Measurements from ENCODE around the gene MOCS3.

MOCS3 gene, protein sequence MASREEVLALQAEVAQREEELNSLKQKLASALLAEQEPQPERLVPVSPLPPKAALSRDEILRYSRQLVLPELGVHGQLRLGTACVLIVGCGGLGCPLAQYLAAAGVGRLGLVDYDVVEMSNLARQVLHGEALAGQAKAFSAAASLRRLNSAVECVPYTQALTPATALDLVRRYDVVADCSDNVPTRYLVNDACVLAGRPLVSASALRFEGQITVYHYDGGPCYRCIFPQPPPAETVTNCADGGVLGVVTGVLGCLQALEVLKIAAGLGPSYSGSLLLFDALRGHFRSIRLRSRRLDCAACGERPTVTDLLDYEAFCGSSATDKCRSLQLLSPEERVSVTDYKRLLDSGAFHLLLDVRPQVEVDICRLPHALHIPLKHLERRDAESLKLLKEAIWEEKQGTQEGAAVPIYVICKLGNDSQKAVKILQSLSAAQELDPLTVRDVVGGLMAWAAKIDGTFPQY

DNA sequence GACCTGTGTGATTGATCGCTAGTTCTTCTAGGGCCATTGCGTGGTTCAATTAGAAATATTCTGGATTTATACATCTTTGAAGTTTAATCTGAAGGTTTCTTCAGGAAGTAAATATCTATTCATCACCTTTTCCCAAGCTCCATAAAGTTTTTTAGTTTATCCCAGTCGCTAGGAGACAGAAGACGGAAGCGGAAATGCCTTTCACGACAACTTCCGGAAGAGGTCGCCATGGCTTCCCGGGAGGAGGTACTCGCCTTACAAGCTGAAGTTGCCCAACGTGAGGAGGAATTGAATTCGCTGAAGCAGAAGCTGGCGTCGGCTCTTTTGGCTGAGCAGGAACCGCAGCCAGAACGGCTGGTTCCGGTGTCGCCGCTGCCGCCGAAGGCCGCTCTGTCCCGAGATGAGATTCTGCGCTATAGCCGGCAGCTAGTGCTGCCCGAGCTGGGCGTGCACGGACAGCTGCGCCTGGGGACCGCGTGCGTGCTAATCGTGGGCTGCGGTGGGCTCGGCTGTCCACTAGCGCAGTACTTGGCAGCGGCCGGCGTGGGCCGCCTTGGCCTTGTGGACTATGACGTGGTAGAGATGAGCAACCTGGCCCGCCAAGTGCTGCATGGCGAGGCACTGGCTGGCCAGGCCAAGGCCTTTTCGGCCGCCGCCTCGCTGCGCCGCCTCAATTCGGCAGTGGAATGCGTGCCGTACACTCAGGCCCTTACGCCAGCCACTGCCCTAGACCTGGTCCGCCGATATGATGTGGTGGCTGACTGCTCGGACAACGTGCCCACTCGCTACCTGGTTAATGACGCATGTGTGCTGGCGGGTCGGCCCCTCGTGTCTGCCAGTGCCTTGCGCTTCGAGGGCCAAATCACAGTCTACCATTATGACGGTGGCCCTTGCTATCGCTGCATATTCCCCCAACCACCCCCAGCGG, at the start of gene MOCS3:
MOCS3 (plus strand) TSS at position 204 of the 928 bp plus-strand sequence; CDS start at position 229, 25 bp downstream.
- in situ Hi-C loops (cut with MboI; ENCODE audit: low sequenced_read_pairs): no loop called here

DNA sequence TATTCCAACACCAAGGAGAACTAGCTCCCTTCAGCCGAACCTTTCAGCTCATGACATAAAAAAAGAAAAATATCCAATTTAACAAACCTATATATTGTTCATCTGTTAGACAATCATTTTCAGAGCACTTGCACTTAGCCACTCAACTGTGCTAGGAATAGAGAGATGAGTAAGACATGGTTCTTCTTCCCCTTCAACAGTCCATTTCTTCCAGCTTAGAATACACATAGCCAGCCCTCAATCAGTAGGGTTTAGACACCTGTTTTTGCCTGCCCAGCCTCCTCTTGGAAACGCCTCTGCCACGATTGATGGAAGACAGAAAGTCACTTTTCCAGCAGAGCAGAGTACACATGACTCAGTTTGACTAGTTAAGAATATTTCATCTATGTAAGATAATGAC, 49.2 kb upstream of the MOCS3 start:
- in situ Hi-C loops (cut with MboI; ENCODE audit: low sequenced_read_pairs): no loop called here

DNA sequence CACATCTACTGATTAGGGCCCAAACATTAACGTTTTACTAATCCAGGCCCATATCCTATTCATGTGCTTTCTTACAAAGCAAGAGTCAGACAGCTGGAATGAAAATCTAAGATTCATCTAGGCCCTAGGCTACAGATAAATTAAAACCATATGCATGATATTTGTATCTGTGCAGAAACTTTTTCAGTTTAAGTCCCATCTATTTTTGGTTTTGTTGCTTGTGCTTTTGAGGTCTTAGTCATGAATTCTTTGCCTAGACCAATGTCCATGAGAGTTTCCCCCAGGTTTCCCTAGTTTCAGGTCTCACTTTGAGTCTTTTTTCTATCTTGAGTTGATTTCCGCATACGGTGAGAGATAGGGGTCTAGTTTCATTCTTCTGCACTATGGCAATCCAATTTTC, 47.6 kb upstream of the MOCS3 start:
- in situ Hi-C loops (cut with MboI; ENCODE audit: low sequenced_read_pairs): no loop called here

DNA sequence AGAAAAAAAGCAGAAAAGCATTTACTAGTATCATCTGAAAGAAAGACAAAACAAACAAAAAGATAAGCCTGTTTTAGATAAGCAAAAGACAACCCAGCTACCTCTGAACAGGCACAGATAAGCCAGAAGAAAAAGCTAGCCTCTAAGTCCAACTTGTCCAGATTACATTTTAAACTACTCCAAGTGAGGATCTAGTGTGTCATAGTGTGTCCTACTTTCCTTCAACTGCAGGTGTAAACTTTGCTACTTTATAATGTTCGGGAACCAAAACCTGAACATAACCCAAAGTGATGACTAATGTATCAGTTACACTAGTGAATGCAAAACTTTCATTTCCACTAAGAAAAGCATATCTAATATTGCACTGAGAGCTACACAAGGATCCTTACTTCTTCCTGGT, 46.9 kb upstream of the MOCS3 start:
- in situ Hi-C loops (cut with MboI; ENCODE audit: low sequenced_read_pairs): no loop called here

DNA sequence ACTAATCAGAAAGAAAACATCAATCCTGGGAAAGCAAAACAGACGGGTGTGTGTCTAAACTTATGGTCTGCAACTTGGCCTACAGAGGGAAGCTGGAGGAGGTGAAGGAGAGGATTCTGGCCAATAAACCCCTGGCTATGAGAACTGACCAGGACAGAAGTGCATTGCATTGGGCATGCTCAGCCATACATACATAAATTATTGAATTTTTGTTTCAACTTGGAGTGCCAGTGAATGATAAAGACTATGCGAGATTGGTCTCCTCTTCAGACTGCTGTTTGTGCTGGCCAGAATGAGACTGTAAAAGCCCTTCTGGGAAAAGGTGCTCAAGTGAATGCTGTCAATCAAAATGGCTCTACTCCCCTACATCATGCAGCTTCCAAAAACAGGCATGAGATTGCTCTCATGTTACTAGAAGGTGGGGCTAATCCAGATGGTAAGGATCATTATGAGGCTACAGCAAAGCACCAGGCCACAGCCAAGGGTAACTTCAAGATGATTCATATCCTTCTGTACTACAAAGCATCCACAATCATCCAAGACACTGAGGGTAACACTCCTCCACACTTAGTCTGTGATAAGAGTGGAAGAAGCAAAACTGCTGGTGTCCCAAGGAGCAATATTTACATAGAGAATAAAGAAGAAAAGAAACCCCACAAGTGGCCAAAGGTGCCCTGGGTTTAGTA, 44.8 kb upstream of the MOCS3 start:
- in situ Hi-C loops (cut with MboI; ENCODE audit: low sequenced_read_pairs): no loop called here

DNA sequence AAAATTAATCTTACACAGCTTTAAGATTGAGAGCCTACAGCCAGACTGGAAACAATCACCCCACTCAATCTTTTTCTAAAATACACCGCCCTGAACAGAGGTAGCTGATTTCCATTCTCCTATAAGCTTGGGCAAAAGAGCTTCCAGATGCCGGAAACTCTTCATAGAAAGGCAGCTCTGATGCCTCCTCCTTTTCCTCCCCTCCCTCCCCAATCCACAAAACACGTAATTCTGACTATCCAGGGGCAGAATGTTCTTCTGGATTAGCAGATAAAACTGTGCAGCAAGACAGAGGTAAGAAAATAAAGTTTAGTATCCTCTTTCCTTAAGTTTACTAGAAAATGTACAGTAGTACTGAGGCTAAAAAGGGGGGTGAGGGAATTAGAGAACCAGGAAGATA, 43.2 kb upstream of the MOCS3 start:
- in situ Hi-C loops (cut with MboI; ENCODE audit: low sequenced_read_pairs): no loop called here

DNA sequence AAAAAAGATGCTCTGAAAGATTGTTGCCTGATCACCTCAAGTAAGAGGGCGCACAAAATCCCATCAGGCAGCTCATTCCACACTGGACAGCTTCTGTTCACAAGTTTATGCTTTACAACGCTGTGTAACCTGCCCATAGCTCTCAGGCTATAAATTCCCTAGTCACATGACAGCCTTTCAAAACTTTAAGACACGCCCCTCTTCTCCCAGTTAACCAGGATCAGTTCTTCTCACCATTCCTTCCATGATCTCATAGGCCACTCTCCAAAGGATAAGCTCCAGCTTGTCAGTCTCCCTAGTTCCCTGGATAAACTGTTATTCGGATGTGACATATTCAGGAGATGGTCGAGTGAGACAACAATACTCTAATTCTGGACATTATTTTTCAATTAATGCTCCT, 42.4 kb upstream of the MOCS3 start:
- in situ Hi-C loops (cut with MboI; ENCODE audit: low sequenced_read_pairs): no loop called here

DNA sequence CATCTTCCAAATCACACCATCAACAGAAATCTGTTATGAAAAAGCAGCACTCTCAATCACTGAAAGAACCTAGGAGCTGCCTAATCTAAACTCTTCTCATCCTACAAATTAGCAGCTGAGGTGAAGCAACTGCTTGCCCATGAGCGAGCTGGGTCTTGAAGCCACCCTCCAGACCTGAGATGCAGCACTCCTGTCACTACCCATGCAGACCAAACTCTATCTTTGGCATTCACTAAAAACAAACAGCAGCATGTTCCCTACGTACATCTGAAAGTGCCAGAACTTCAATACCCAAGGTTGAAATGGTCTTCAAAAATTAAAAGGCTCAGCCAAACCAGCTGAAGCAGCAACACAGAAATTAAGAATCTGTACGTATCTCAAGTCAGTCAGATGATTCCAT, 41.7 kb upstream of the MOCS3 start:
- in situ Hi-C loops (cut with MboI; ENCODE audit: low sequenced_read_pairs): no loop called here

DNA sequence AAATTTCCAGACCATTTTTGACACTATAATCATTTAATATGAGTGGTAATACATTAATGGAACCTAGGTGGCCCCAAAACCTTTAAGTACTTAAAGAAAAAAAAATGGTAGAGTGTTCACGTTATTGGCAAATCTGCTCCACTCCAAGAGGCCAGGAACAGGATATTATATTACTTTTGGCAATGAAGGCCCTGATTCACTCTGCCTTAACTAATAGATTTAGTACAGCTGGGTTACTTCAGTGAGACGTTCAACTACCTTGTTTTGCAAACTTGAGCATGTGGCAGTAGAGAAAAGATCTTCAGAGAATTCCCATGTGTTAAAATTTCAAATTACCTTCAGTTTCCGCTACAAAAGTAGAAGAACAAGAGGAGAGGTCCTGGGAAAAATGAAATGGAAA, 40.2 kb upstream of the MOCS3 start:
- in situ Hi-C loops (cut with MboI; ENCODE audit: low sequenced_read_pairs): no loop called here

DNA sequence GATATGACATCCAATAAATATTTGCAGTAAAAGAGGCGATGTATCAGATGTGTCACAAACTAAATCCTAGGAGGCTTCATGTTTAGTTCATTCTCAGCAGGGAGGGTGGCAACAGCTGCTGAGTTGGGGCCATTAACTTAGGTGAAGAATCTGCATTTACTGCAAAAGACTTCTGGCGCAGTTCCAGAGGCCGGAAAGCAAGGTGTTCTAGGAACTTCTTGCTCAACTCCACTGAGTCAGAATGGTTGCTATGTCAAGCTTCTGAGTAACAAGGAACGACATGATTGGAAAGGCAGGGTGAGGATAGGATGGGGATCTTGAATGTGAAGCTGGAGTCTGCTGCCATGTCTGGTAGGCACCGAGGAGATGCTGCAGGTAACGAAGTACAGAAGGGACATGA, 39.1 kb upstream of the MOCS3 start:
- in situ Hi-C loops (cut with MboI; ENCODE audit: low sequenced_read_pairs): no loop called here

DNA sequence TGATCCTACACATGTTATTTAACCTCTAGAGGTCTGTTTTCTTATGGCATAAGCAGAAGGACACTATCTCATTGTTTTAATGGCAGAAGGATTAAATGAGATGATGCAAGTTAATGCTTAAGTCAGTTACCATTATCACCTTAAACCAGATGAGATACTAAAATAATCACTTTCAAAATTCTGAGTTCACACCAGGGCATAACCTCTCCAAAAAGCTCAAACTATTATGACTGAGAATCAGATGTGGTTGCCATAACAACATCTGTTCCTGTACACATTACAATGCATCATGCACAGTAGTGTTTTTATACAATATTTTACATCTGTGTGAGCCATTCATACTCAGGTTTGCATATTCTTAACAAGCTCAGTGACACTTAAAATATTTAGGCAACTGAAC, 37.6 kb upstream of the MOCS3 start:
- in situ Hi-C loops (cut with MboI; ENCODE audit: low sequenced_read_pairs): no loop called here

DNA sequence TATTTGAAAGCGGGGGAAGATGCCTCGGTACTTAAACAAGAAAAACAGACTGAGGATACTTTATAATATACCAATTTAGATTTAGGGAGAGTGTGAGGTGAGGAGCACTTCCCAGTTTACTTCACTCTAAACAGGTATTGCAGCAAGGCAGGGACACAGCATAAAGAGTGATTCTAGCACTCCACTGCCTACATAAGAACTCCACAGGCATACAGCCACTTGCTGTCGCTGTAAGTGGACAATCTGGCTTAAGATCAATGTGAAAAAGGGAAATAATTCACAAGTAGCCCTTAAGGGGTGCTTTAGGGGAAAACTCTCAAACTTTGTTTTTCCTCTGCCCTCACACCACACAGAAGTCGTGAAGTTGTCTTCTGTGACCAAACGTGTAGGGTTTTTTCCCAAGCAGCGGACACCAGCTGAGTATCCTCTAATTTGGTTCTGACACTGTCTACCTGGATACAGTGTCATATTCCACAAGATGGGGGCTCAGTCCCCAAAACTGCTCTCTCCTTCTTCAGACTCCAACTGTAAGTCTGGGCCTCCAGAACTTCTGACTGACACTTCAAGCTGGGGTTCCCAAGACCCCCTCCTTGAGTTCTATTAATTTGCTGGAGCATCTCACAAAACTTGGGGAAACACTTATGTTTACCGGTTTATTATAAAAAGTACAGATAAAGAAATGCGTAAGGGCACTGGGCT, 36.7 kb upstream of the MOCS3 start:
- in situ Hi-C loops (cut with MboI; ENCODE audit: low sequenced_read_pairs): no loop called here

DNA sequence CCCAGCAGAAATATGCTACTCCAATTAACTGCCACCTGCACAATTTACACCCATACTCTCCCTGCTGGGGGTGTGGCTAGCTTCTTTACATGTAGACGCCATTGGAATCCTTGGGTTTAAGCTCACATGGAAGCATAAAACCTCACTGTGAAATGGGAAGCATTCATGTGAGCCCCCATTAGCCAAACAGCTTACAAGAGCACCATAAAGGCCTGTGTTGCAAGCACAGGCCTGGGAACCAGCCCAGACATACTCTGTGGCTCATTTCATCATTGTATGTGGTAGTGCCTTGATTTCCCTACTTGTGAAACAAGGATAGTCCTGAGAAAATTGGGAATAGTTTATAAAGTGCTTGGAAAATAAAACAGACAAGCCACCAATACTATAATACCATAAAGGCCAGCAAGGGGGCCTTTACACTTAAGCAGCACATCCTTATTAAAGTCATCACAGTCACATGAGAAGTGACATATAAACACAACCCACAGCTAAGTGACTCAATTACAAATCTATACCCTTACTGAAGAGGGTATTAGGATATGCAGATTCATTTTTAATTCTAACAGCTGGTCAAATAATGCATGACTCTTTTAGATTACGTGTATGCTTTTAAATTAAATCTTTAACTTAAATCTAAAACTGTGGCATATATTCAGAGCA, 34.2 kb upstream of the MOCS3 start:
- in situ Hi-C loops (cut with MboI; ENCODE audit: low sequenced_read_pairs): no loop called here

DNA sequence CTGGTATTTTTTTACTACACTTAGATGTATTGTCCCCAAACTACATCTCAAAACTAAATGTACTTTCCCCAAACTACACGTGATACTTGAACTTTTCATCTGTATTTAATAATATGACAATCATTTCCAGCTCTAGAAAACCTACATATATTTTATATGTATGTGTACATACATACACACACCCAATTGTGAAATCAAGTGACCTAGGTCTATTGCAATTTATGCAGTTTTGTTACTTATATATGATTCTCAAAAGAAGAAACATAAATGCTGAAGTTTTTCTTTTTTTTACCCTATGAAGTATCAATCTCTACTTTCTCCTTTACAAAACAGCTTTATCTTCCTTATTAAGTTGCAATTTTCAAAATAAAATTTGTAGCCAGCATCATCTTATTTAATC, 32.1 kb upstream of the MOCS3 start:
- in situ Hi-C loops (cut with MboI; ENCODE audit: low sequenced_read_pairs): no loop called here

DNA sequence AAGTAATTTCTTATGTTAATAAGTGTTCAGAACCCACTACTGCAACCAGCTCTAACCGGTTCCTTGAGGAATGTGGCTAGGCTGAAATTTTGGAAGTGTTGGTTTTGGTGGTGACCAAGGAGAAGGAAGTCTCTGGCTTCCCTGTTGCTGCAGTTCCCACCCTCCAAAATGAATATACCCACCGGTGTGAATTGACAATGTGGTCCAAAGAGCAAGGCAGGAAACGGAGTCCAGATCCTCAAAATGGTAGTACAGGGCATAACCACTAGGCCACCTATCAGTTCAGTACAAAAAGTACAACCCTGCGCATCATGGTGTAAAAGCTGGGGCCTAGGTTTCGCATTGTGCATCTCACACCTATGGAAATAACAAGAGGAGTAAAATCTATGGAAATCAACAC, 30.1 kb upstream of the MOCS3 start:
- in situ Hi-C loops (cut with MboI; ENCODE audit: low sequenced_read_pairs): no loop called here

DNA sequence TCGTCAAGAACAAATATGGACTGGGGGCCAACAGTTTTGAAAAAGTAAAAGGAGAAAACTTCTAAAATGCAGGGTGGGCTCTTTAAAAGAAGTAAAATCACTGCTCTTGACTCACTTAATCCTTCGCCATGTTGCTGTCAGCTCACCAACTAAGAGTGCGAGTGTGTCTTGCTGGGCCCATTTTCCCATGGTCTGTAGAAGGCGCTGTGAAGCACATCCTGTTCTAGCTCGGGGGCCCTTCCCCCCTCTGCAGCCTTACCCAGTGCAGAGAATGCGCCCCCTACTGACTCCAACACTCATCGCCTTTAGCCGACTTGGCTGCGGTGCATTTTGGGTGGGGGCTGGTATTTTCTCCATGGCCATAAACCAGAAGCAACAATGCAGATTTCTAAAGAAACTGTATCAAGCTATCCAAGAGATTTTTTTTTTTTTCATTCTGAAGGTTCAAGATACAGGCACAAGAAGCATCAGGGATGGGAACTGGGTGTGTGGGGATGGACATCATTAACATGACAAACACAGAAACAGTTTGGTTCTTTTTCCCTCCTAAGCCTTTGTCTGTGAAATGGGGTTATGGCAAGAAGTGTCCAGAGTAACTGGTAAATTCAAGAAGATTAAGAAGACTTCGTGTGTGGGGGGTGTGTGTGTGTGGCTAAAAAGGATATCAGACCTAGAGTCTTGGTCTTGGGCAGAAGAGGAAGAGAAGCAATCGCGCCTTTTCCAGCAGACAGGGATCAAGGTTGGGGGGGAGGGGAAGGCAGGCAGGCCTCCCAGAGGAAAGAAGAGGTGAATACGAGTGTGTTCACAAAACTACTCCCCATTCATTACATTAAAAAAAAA, 29.1 kb upstream of the MOCS3 start:
- in situ Hi-C loops (cut with MboI; ENCODE audit: low sequenced_read_pairs): no loop called here

DNA sequence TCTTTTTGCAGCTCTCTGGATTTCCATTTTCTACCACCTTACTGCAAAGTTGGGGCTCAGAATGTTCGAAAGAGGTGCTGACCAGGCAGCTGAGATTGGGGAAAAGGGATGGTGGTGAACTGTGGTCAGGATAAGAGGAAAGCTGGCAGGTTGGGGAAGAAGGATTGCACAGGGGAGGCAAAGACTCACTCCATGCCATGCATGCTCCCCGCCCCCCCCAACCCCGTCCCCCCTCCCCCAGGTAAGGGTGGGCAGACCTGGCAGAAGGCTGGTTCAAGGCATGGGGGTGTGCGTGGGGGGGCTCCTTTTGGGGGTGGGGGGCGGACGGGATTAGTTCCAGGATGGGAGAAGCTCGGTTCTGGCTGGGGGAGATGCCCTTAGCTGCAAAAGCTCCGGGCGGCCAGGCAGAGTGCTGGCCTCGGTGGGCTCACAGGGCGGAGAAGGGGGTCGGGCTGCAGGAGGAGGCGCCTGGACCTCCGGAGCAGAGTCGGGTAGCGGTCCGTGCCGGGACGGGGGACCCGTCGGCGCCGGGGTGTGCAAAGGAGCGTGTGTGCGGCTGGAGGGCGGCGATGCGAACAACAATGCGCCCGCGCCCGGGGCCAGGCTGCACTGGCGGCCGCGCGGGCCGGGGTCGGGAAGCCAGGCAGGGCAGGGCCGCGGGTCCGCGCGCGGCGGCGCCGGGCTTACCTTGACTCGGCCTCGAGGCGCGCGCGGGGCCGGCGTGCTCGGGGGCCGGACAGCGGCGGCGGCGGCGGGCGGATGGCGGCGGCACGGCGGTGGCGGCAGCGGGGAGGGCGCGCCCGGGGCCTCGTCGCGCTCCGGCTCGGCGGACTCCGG, 28.3 kb upstream of the MOCS3 start:
- in situ Hi-C loops (cut with MboI; ENCODE audit: low sequenced_read_pairs): no loop called here

DNA sequence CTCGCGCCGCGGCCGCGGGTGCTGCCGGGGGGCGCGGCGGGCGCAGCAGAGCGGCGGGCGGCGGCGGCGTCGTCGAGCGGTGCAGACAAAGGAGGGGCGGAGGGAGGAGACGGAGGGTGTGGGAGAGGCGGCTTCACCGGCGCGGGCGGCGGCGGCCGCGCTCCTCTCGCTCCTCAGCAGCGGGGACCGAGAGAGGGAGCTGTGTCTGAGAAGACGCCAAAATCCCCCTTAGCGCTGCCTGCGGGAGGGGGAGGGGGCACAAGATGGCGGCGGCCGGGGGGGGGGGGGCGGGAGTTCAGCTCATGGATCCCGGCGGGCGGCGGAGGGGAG, 27.7 kb upstream of the MOCS3 start:
- in situ Hi-C loops (cut with MboI; ENCODE audit: low sequenced_read_pairs): no loop called here

Data from HL-60/S4 treated with phorbol 12-myristate 13-acetate at 8.2 ng/mL for 4 days and 3 days (cell line).